ENCODE results near the gene ADCY10. TPM values are rescaled to one million over a fixed set of nuclear protein-coding genes. Genes with fewer than 3 reads are reported as not detected.

Gene ADCY10
- total RNA-seq, 1 experiment from 2014 or later, result 0.20 TPM

- Histone ChIP-seq H4K5ac (ENCODE audit: insufficient read length, low read depth, low read length) (no peak overlapping the region), H3K18ac (ENCODE audit: insufficient read length, low read depth, low read length) (peak overlapping the region; percentile 10), H4K8ac (replicated peaks; ENCODE audit: insufficient read length, low read depth, low read length) (no peak overlapping the region), H3K9ac (ENCODE audit: extremely low read depth, insufficient read length, low read length) (peak overlapping the region; percentile 93), H4K91ac (ENCODE audit: insufficient read length, low read depth, low read length) (no peak overlapping the region), H2AK5ac (ENCODE audit: insufficient read length, low read length) (no peak overlapping the region), H3K4me2 (ENCODE audit: insufficient read depth, insufficient read length, low read length) (peak overlapping the region; percentile 74), H3T11ph (ENCODE audit: low read length) (no peak overlapping the region), H3K27ac (ENCODE audit: insufficient read length, low read depth, low read length) (peak overlapping the region; percentile 37), H3K79me1 (ENCODE audit: insufficient read depth, low read depth, low read length, poor library complexity, severe bottlenecking) (no peaks in the 10 kb centered on the region), H3K23ac (ENCODE audit: insufficient read length, low read depth, low read length) (no peak overlapping the region), H2BK15ac (ENCODE audit: low read depth, low read length) (no peak overlapping the region), H2AFZ (ENCODE audit: low read length) (no peak overlapping the region), H3K9me3 (ENCODE audit: control insufficient read depth, low read depth, low read length) (no peaks in the 10 kb centered on the region), H2BK20ac (ENCODE audit: low read depth, low read length, poor library complexity, severe bottlenecking) (no peak overlapping the region), H2BK12ac (ENCODE audit: insufficient read length, low read depth, low read length) (no peak overlapping the region), H3K4ac (ENCODE audit: low read depth, low read length) (no peak overlapping the region), H2BK5ac (ENCODE audit: insufficient read length, low read length) (no peak overlapping the region), H2BK120ac (ENCODE audit: low read depth, low read length, poor library complexity, severe bottlenecking) (no peak overlapping the region), H3K4me1 (ENCODE audit: insufficient read depth, low read length) (0 out of 2 replicates have a peak, but pooled peaks cover 3% of the 10 kb centered on the region), H3K14ac (ENCODE audit: insufficient read depth, low read length) (no peak overlapping the region), H4K20me1 (ENCODE audit: control insufficient read depth, insufficient read depth, insufficient read length) (no peaks in the 10 kb centered on the region), H3K79me2 (ENCODE audit: insufficient read depth, low read length) (peaks cover 7% of the 10 kb centered on the region; the same call in 1 of the 2 replicates), H3K56ac (ENCODE audit: insufficient read length, low read depth, low read length) (no peak overlapping the region), H3K23me2 (ENCODE audit: insufficient read length, low read depth, low read length, poor library complexity, severe bottlenecking) (peaks cover 11% of the 10 kb centered on the region), H3K27me3 (ENCODE audit: insufficient read depth, low read length) (no peaks in the 10 kb centered on the region)
- Mint-ChIP-seq H3K4me1 (peaks cover 19 to 24% of the 10 kb centered on the region in 2 experiments), H3K36me3 (ENCODE audit: insufficient read depth in 1 of 3, low read depth in 3 of 3) (peaks cover 0 to 14% (median 6%) of the 10 kb centered on the region in 3 experiments; a peak in 6 of 7 replicates), H3K27me3 (ENCODE audit: low read depth) (no peaks in the 10 kb centered on the region), H3K9me3 (peaks cover 0 to 3% of the 10 kb centered on the region in 2 experiments; a peak in 1 of 5 replicates), H3K27ac (peak overlapping the region; percentile 97 to 100 (median 97)), H3K4me3 (peak overlapping the region; percentile 88 to 97)
- TF ChIP-seq CTCF (conservative IDR thresholded peaks at IDR 0.05), result no peak
- WGBS (ENCODE audit: extremely low coverage, insufficient read length, low lambda C conversion rate), result no CpG with 5 or more reads among the region's 5 CpGs
- no peak for DNase-seq
These were observed 23.7 kb upstream of the ADCY10 start for GRCh38 chr1:167937709-167938010.

All from H9 (cell line).